Panc1 (cell line): ENCODE results near the gene DCAKD. TPM values are rescaled to one million over a fixed set of nuclear protein-coding genes. Genes with fewer than 3 reads are reported as not detected.

Experiments
- ATAC-seq: fragments of 200-7000 bp; cut with Tn5 transposase; 2 replicates; pipeline ENCODE4 v1.9.1; 2020; ENCODE audit warnings: mild to moderate bottlenecking, moderate library complexity
- BruUV-seq: library from RNA; stranded (reverse); fragments of 400-500 nt; replicated peaks from 2 replicates; lab custom pipeline; 2021; lab: Mats Ljungman, UMichigan
- CTCF ChIA-PET: fragments of 300-600 bp; sonication (Branson Sonifier 250); formaldehyde crosslinking; loops from one replicate; lab custom pipeline; 2022; ENCODE audit warnings: antibody characterized with exemption; lab: Charles Lee
- POLR2A ChIA-PET: fragments of 300-600 bp; sonication (Branson Sonifier 250); formaldehyde crosslinking; loops from one replicate; lab custom pipeline; 2022; ENCODE audit warnings: antibody characterized with exemption; lab: Charles Lee
- DNase-seq: peaks from one replicate; pipeline ENCODE4 v3.0.0-alpha.2; 2010; ENCODE audit warnings: low read depth, low spot score
- H3K27ac ChIP-seq: 2 replicates; pipeline ENCODE4 v1.5.1; 2011; ENCODE audit warnings: mild to moderate bottlenecking, low read length, inconsistent platforms
- H3K27me3 ChIP-seq: fragments of 200-500 bp; sonication (Bioruptor generic); 2 replicates; pipeline ENCODE4 v1.6.0; 2014; ENCODE audit warnings: low read length, inconsistent platforms; ENCODE audit not compliant: control insufficient read depth, insufficient read depth
- H3K36me3 ChIP-seq: fragments of 200-500 bp; sonication (Bioruptor generic); 2 replicates; pipeline ENCODE4 v1.5.1; 2014; ENCODE audit warnings: inconsistent platforms, mild to moderate bottlenecking, low read length, moderate library complexity; ENCODE audit not compliant: control insufficient read depth, insufficient read depth
- H3K4me1 ChIP-seq: 2 replicates; pipeline ENCODE4 v1.5.1; 2011; ENCODE audit warnings: inconsistent platforms, mild to moderate bottlenecking, low read length, moderate library complexity; ENCODE audit not compliant: control insufficient read depth, insufficient read depth
- H3K4me3 ChIP-seq, 2 experiments: 2 replicates each; pipeline ENCODE4 v1.5.1; 2011 to 2012; ENCODE audit warnings: low read depth in 2 of 2, low read length in 2 of 2, mild to moderate bottlenecking in 2 of 2, inconsistent platforms in 1 of 2, moderate library complexity in 1 of 2
- H3K9me3 ChIP-seq: fragments of 200-500 bp; sonication (Bioruptor generic); 2 replicates; pipeline ENCODE4 v1.5.1; 2014; ENCODE audit warnings: low read depth, mild to moderate bottlenecking, inconsistent platforms, low read length, moderate library complexity; ENCODE audit not compliant: control insufficient read depth, insufficient read depth
- CTCF ChIP-seq: fragments of 450-650 bp; IDR thresholded peaks from 2 replicates; pipeline ENCODE4 v1.5.1; 2017; ENCODE audit warnings: mild to moderate bottlenecking
- POLR2AphosphoS5 ChIP-seq: IDR thresholded peaks from 2 replicates; pipeline ENCODE4 v1.6.1; 2012; ENCODE audit warnings: mild to moderate bottlenecking, low read depth, low read length, moderate library complexity
- REST ChIP-seq, 2 experiments: IDR thresholded peaks; 2 replicates each; pipeline ENCODE4 v1.6.1; 2011 to 2012; ENCODE audit warnings: low read depth in 2 of 2, control low read depth in 1 of 2, low read length in 1 of 2, mild to moderate bottlenecking in 1 of 2, moderate library complexity in 1 of 2; ENCODE audit not compliant: insufficient read depth in 1 of 2
- SIN3A ChIP-seq: IDR thresholded peaks from 2 replicates; pipeline ENCODE4 v1.6.1; 2012; ENCODE audit warnings: low read depth, mild to moderate bottlenecking, low read length, moderate library complexity, borderline replicate concordance; ENCODE audit not compliant: insufficient read depth
- TCF7L2 ChIP-seq: IDR thresholded peaks from 2 replicates; pipeline ENCODE4 v1.6.1; 2011; ENCODE audit warnings: mild to moderate bottlenecking, low read depth, low read length, inconsistent platforms
- in situ Hi-C: cut with HindIII; loops from 2 replicates; pipeline ENCODE4 v1.10.0; 2016; ENCODE audit warnings: low sequenced_read_pairs, low pct_unique_long_range_greater_than_20kb
- intact Hi-C: fragments of 100-400 bp; cut with micrococcal nuclease; formaldehyde crosslinking; loops from one replicate; pipeline ENCODE4 v1.10.0; 2022; ENCODE audit not compliant: unreplicated experiment
- total RNA-seq: library from RNA; stranded (reverse); gene quantifications from one replicate; pipeline ENCODE4 v1.2.1, GENCODE V29; 2021; ENCODE audit not compliant: unreplicated experiment

The DCAKD gene
- total RNA-seq, 1 experiment from 2014 or later: 24.3 TPM

GRCh38 chr17:45038728-45039634, 12.5 kb downstream of the DCAKD start:
- ChIA-PET CTCF (interaction anchor here (0.6 kb wide), 1 partner anchor 32 kb away, joined by 3 read pairs; no protein-coding TSS in a partner anchor), POLR2A (interaction anchor here (0.6 kb wide), 2 partner anchors 10 to 147 kb away, joined by 4 to 6 read pairs; no protein-coding TSS in a partner anchor)
- Histone ChIP-seq H3K36me3 (no peaks in the 10 kb centered on the region), H3K4me1 (no peaks in the 10 kb centered on the region; the same call in 1 of the 2 replicates), H3K27ac (no peak overlapping the region), H3K4me3 (no peak overlapping the region), H3K9me3 (no peaks in the 10 kb centered on the region), H3K27me3 (no peaks in the 10 kb centered on the region)
- intact Hi-C loops: no loop called here
- no peak for DNase-seq
- no peak for ATAC-seq
- BruUV-seq: no TSS peak
- in situ Hi-C loops: no loop called here
- TF ChIP-seq SIN3A: no peak

- ATAC-seq: no peak
- TF ChIP-seq REST (IDR thresholded peaks at IDR 0.05; ENCODE audit: insufficient read depth in 1 of 2, low read depth in 2 of 2, low read length in 1 of 2): no peak
- no peak for TF ChIP-seq SIN3A
- no peak for TF ChIP-seq CTCF
- no peak for TF ChIP-seq POLR2AphosphoS5
- TF ChIP-seq TCF7L2: no peak
- BruUV-seq: no TSS peak
- H3K36me3 ChIP-seq: no peaks in the 10 kb centered on the region
- H3K27me3 ChIP-seq: no peaks in the 10 kb centered on the region
- intact Hi-C loops (no loop called here), in situ Hi-C loops (no loop called here)
- CTCF ChIA-PET: interaction anchor here (0.6 kb wide), 1 partner anchor 13 kb away, joined by 15 read pairs; no protein-coding TSS in a partner anchor
- POLR2A ChIA-PET: interaction anchor here (0.6 kb wide), 1 partner anchor 12 kb away, joined by 3 read pairs; no protein-coding TSS in a partner anchor
- no peaks in the 10 kb centered on the region for H3K9me3 ChIP-seq
- no peak for DNase-seq
- H3K27ac ChIP-seq: no peak overlapping the region
- no peaks in the 10 kb centered on the region for H3K4me1 ChIP-seq
- no peak overlapping the region for H3K4me3 ChIP-seq
Measured at GRCh38 chr17:45036691-45037090, 14.7 kb downstream of the DCAKD start.

- TF ChIP-seq SIN3A (no peak), REST (IDR thresholded peaks at IDR 0.05; ENCODE audit: insufficient read depth in 1 of 2, low read depth in 2 of 2, low read length in 1 of 2) (no peak), POLR2AphosphoS5 (no peak), CTCF (no peak), TCF7L2 (no peak)
- no TSS peak for BruUV-seq
- no peaks in the 10 kb centered on the region for H3K9me3 ChIP-seq
- H3K27me3 ChIP-seq: no peaks in the 10 kb centered on the region
- no peak overlapping the region for H3K4me3 ChIP-seq
- intact Hi-C loops (no loop called here), in situ Hi-C loops (no loop called here)
- CTCF ChIA-PET: no interaction called here
- DNase-seq (no peak), ATAC-seq (no peak)
- no peaks in the 10 kb centered on the region for H3K4me1 ChIP-seq
- H3K27ac ChIP-seq: no peak overlapping the region
- H3K36me3 ChIP-seq: no peaks in the 10 kb centered on the region
- POLR2A ChIA-PET: no interaction called here
Measured at GRCh38 chr17:45035848-45036247, 15.6 kb downstream of the DCAKD start.
